Bronchial epithelial cell (primary cell): ENCODE measurements around the gene SPIRE1. TPM values are rescaled to one million over a fixed set of nuclear protein-coding genes. Genes with fewer than 3 reads are reported as not detected.

Source experiments
- DNase-seq: peaks from one replicate; pipeline ENCODE4 v3.0.0-alpha.2; 2010; ENCODE audit warnings: low read depth
- FAIRE-seq: peaks from 2 replicates; lab custom pipeline; 2011; peaks lifted over from hg19 to GRCh38; lab: Jason Lieb, UNC
- H3K27me3 ChIP-seq: 2 replicates; pipeline ENCODE4 v1.5.1; 2011; ENCODE audit warnings: low read length; ENCODE audit not compliant: control insufficient read depth, insufficient read depth
- H3K36me3 ChIP-seq: 2 replicates; pipeline ENCODE4 v1.5.1; 2011; ENCODE audit warnings: low read length; ENCODE audit not compliant: control insufficient read depth, insufficient read depth
- H3K4me3 ChIP-seq: 2 replicates; pipeline ENCODE4 v1.5.1; 2011; ENCODE audit warnings: mild to moderate bottlenecking, low read depth, low read length, control low read depth
- CTCF ChIP-seq: IDR thresholded peaks from 2 replicates; pipeline ENCODE4 v1.5.1; 2011; ENCODE audit warnings: mild to moderate bottlenecking, moderate library complexity, low read length, control low read depth, inconsistent platforms; ENCODE audit not compliant: insufficient read depth, severe bottlenecking
- total RNA-seq: library from RNA; depleted of rRNA; stranded (reverse); fragments of >200 nt; gene quantifications from 2 replicates; pipeline ENCODE4 v1.2.1, GENCODE V29; 2014

The SPIRE1 gene
- total RNA-seq, 1 donor from 2014 or later: 141 TPM

- Histone ChIP-seq H3K27me3 (no peaks in the 10 kb centered on the region), H3K36me3 (peaks cover 2% of the 10 kb centered on the region), H3K4me3 (no peak overlapping the region)
- DNase-seq (no peak), FAIRE-seq (no peak)
- TF ChIP-seq CTCF: no peak
Measured at GRCh38 chr18:12426924-12427323, 231.0 kb downstream of the SPIRE1 start.

- Histone ChIP-seq H3K27me3 (no peaks in the 10 kb centered on the region), H3K36me3 (peaks cover 2% of the 10 kb centered on the region), H3K4me3 (no peak overlapping the region)
- DNase-seq (no peak), FAIRE-seq (no peak)
- no peak for TF ChIP-seq CTCF
Measured at GRCh38 chr18:12424252-12424651, 233.7 kb downstream of the SPIRE1 start.

DNA sequence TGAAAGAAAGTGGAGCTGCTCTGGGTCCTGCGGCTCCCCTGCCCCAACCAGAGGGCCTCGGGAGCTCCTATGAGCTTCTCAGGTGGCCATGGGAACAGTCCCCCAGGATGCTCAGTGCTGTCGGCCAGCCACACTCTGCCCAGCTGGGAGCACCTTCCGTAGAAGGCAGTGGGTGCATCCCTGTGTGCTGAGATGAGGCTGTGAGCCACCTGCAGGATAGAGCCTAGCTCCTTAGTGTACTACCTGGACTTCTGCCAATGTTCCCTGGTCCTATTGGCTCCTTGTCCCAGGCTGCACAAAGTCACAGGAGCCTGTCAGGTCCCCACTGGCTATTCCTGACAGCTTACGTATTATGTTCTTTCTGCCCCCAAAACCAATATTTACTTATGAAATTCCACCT, 234.1 kb downstream of the SPIRE1 start:
- Histone ChIP-seq H3K27me3 (no peaks in the 10 kb centered on the region), H3K36me3 (peaks cover 2% of the 10 kb centered on the region), H3K4me3 (no peak overlapping the region)
- DNase-seq (no peak), FAIRE-seq (no peak)
- no peak for TF ChIP-seq CTCF

DNA sequence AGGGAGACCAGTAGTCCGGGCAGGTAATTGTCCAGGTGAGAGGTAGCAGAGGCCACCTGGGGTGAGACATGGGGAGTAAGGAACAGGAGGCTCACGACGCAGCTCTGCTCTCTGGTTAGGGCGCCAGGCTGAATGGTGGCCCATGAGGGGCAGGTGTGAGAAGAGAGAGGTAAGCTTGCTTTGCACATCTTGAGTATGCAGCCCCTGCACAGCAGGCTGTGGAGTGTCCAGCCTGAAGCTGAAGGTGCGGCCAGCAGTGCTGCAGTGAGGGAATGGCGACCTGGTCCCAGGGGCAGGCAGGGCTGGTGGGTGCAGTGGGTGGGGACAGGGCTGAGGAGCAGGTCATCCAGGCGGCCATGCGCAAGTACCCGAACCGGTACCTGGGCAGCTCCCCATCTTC, 234.5 kb downstream of the SPIRE1 start:
- peaks cover 2% of the 10 kb centered on the region for H3K36me3 ChIP-seq
- TF ChIP-seq CTCF: no peak
- no peak overlapping the region for H3K4me3 ChIP-seq
- H3K27me3 ChIP-seq: no peaks in the 10 kb centered on the region
- DNase-seq: no peak
- FAIRE-seq: no peak

GRCh38 chr18:12422936-12423335, 235.0 kb downstream of the SPIRE1 start:
- peaks cover 2% of the 10 kb centered on the region for H3K36me3 ChIP-seq
- no peaks in the 10 kb centered on the region for H3K27me3 ChIP-seq
- DNase-seq (no peak), FAIRE-seq (no peak)
- no peak for TF ChIP-seq CTCF
- no peak overlapping the region for H3K4me3 ChIP-seq

GRCh38 chr18:12421732-12422131, 236.2 kb downstream of the SPIRE1 start:
- DNase-seq: no peak
- TF ChIP-seq CTCF: no peak
- FAIRE-seq: no peak
- no peaks in the 10 kb centered on the region for H3K27me3 ChIP-seq
- H3K4me3 ChIP-seq: no peak overlapping the region
- H3K36me3 ChIP-seq: no peaks in the 10 kb centered on the region
